WERI-Rb-1 (cell line): ENCODE results near the gene LMNB1.
"Not testable (repeated sequence)": the region's sequence is repeated elsewhere in the genome, so short reads cannot be mapped to it uniquely, and the experiment has no call there.

ENCODE experiments used
- DNase-seq: peaks from one replicate; pipeline ENCODE4 v3.0.0-alpha.2; 2020
- H3K27ac ChIP-seq: fragments of 250-450 bp; sonication (Bioruptor Pico); 2 replicates; pipeline ENCODE4 v1.5.1; 2020; ENCODE audit warnings: mild to moderate bottlenecking, moderate library complexity
- H3K27me3 ChIP-seq: fragments of 250-450 bp; sonication (Bioruptor Pico); 2 replicates; pipeline ENCODE4 v1.5.1; 2021; ENCODE audit warnings: mild to moderate bottlenecking, low read depth, moderate library complexity; ENCODE audit not compliant: insufficient read depth, severe bottlenecking
- H3K36me3 ChIP-seq: fragments of 250-450 bp; sonication (Bioruptor Pico); 2 replicates; pipeline ENCODE4 v1.5.1; 2020; ENCODE audit warnings: mild to moderate bottlenecking, moderate library complexity
- H3K4me3 ChIP-seq: 2 replicates; pipeline ENCODE4 v1.5.1; 2011; ENCODE audit warnings: low read depth, mild to moderate bottlenecking, control low read depth, low read length
- H3K9me3 ChIP-seq: fragments of 250-450 bp; sonication (Bioruptor Pico); 2 replicates; pipeline ENCODE4 v1.5.1; 2021; ENCODE audit warnings: mild to moderate bottlenecking, moderate library complexity; ENCODE audit not compliant: severe bottlenecking
- CTCF ChIP-seq: IDR thresholded peaks from 2 replicates; pipeline ENCODE4 v1.5.1; 2011; ENCODE audit warnings: low read depth, mild to moderate bottlenecking, control low read depth, inconsistent platforms, low read length

Gene LMNB1

GRCh38 chr5:126851501-126852011, 74.6 kb downstream of the LMNB1 start:
- H3K4me3 ChIP-seq: no peak overlapping the region
- H3K27ac ChIP-seq: no peak overlapping the region
- TF ChIP-seq CTCF: no peak
- H3K9me3 ChIP-seq: no peaks in the 10 kb centered on the region
- H3K27me3 ChIP-seq: no peaks in the 10 kb centered on the region
- DNase-seq: no peak
- H3K36me3 ChIP-seq: no peaks in the 10 kb centered on the region

GRCh38 chr5:126852091-126852571, 75.2 kb downstream of the LMNB1 start:
- no peaks in the 10 kb centered on the region for H3K9me3 ChIP-seq
- H3K27me3 ChIP-seq: no peaks in the 10 kb centered on the region
- no peak overlapping the region for H3K27ac ChIP-seq
- no peak for TF ChIP-seq CTCF
- H3K36me3 ChIP-seq: no peaks in the 10 kb centered on the region
- no peak for DNase-seq
- H3K4me3 ChIP-seq: no peak overlapping the region

DNA sequence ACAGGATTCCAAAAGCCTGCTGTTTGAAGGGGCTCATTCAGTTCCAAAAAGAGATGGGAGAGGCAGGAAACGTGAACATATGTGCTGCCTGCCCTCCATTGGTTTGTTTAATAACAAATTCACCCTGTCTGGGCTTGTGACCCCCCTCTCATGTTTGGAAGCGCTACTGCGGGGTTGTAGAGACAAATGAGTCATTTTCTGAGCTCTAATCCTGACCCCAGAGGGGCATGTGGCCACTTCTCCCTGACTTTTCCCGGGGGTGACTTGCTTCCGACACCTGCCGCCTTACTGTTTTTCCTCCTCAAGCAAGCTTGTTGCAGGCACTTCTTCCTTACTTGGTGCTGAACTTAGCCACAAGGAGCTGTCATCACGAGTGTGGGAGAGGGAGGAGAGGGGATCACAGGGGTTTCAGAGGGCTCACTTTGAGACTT, 75.9 kb downstream of the LMNB1 start:
- no peaks in the 10 kb centered on the region for H3K27me3 ChIP-seq
- H3K27ac ChIP-seq: no peak overlapping the region
- no peaks in the 10 kb centered on the region for H3K9me3 ChIP-seq
- no peak overlapping the region for H3K4me3 ChIP-seq
- no peaks in the 10 kb centered on the region for H3K36me3 ChIP-seq
- DNase-seq: no peak
- TF ChIP-seq CTCF: no peak

DNA sequence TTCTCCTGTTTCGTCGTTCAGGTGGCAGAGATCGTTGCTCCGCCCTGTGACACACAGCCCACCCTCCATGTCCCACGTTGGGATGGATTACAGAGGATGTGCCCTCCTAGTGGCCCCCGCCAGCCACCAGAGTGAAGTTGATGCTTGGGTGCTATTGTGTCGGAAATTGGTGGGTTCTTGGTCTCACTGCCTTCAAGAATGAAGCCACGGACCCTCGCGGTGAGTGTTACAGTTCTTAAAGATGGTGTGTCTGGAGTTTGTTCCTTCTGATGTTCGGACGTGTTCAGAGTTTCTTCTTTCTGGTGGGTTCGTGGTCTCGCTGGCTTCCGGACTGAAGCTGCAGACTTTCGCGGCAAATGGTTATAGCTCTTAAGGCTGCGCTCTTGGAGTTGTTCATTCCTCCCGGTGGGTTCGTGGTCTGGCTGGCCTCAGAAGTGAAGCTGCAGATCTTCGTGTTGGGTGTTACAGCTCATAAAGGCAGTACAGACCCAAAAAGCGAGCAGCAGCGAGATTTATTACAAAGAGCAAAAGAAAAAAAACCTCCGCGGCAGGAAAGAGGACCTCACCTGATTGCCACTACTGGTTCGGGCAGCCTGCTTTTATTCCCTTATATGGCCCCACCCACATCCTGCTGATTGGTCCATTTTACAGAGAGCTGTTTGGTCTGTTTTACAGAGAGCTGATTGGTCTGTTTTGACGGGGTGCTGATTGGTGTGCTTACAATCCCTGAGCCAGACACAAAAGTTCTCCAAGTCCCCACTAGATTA, 76.8 kb downstream of the LMNB1 start:
- H3K9me3 ChIP-seq, H3K27ac ChIP-seq, H3K36me3 ChIP-seq, H3K27me3 ChIP-seq, H3K4me3 ChIP-seq, DNase-seq: not testable (repeated sequence)

DNA sequence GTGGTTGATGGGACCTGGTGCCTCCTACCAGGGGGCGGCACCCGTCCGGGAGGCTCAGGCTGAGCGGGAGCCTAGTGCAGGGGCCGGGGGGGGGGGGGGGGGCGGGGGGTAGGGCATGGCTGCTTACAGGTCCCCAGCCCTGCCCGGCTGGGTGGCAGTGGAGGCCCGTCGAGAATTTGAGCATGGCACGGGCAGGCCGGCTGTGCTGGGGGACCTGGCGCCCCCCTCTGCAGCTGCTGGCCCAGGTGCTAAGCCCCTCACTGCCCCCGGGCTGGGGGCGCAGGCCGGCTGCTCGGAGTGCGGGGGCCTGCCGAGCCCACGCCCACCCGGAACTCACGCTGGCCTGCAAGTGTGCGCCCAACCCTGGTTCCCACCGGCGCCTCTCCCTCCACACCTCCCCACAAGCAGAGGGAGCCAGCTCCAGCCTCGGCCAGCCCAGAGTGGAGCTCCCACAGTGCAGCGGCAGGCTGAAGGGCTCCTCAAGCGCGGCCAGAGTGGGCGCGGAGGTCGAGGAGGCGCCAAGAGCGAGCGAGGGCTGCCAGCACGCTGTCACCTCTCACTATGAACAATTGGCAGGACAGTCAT, 77.7 kb downstream of the LMNB1 start:
- H3K4me3 ChIP-seq: no peak overlapping the region
- no peak for TF ChIP-seq CTCF
- H3K27ac ChIP-seq: no peak overlapping the region
- no peaks in the 10 kb centered on the region for H3K27me3 ChIP-seq
- no peaks in the 10 kb centered on the region for H3K36me3 ChIP-seq
- DNase-seq: no peak
- no peaks in the 10 kb centered on the region for H3K9me3 ChIP-seq

- H3K4me3 ChIP-seq: no peak overlapping the region
- no peaks in the 10 kb centered on the region for H3K27me3 ChIP-seq
- no peak for TF ChIP-seq CTCF
- no peaks in the 10 kb centered on the region for H3K36me3 ChIP-seq
- DNase-seq: no peak
- H3K27ac ChIP-seq: no peak overlapping the region
- H3K9me3 ChIP-seq: no peaks in the 10 kb centered on the region
These were observed 78.3 kb downstream of the LMNB1 start for GRCh38 chr5:126855266-126855665.
